ENCODE measurements around the gene CTSF. TPM values are rescaled to one million over a fixed set of nuclear protein-coding genes. Genes with fewer than 3 reads are reported as not detected.

Gene CTSF
- total RNA-seq, 1 donor from 2014 or later = 31.1 TPM

- Mint-ChIP-seq H3K36me3 (ENCODE audit: unreplicated experiment) (no peaks in the 10 kb centered on the region), H3K9me3 (ENCODE audit: unreplicated experiment) (no peaks in the 10 kb centered on the region), H3K4me1 (ENCODE audit: low read depth, unreplicated experiment) (no peaks in the 10 kb centered on the region), H3K4me3 (ENCODE audit: unreplicated experiment) (no peak overlapping the region), H3K27me3 (ENCODE audit: unreplicated experiment) (peaks cover 4% of the 10 kb centered on the region), H3K27ac (ENCODE audit: unreplicated experiment) (no peak overlapping the region)
- TF ChIP-seq CTCF (IDR thresholded peaks at IDR 0.05; ENCODE audit: partially characterized antibody, unreplicated experiment) = no peak
- DNase-seq = no peak
Measured at GRCh38 chr11:66529655-66530054, 38.8 kb downstream of the CTSF start.

- Mint-ChIP-seq H3K9me3 (ENCODE audit: unreplicated experiment) (no peaks in the 10 kb centered on the region), H3K27ac (ENCODE audit: unreplicated experiment) (no peak overlapping the region), H3K27me3 (ENCODE audit: unreplicated experiment) (peaks cover 4% of the 10 kb centered on the region), H3K4me1 (ENCODE audit: low read depth, unreplicated experiment) (no peaks in the 10 kb centered on the region), H3K4me3 (ENCODE audit: unreplicated experiment) (no peak overlapping the region), H3K36me3 (ENCODE audit: unreplicated experiment) (no peaks in the 10 kb centered on the region)
- DNase-seq = no peak
- no peak for TF ChIP-seq CTCF (IDR thresholded peaks at IDR 0.05; ENCODE audit: partially characterized antibody, unreplicated experiment)
Measured at GRCh38 chr11:66529069-66529468, 39.3 kb downstream of the CTSF start.

- H3K27me3 Mint-ChIP-seq (ENCODE audit: unreplicated experiment) = no peaks in the 10 kb centered on the region
- no peaks in the 10 kb centered on the region for H3K36me3 Mint-ChIP-seq (ENCODE audit: unreplicated experiment)
- H3K9me3 Mint-ChIP-seq (ENCODE audit: unreplicated experiment) = no peaks in the 10 kb centered on the region
- TF ChIP-seq CTCF (IDR thresholded peaks at IDR 0.05; ENCODE audit: partially characterized antibody, unreplicated experiment) = no peak
- H3K27ac Mint-ChIP-seq (ENCODE audit: unreplicated experiment) = no peak overlapping the region
- no peaks in the 10 kb centered on the region for H3K4me1 Mint-ChIP-seq (ENCODE audit: low read depth, unreplicated experiment)
- no peak for DNase-seq
- H3K4me3 Mint-ChIP-seq (ENCODE audit: unreplicated experiment) = no peak overlapping the region
Measured at GRCh38 chr11:66524304-66525040, 43.9 kb downstream of the CTSF start.

- no peak for TF ChIP-seq CTCF (IDR thresholded peaks at IDR 0.05; ENCODE audit: partially characterized antibody, unreplicated experiment)
- no peaks in the 10 kb centered on the region for H3K27me3 Mint-ChIP-seq (ENCODE audit: unreplicated experiment)
- DNase-seq = no peak
- H3K4me1 Mint-ChIP-seq (ENCODE audit: low read depth, unreplicated experiment) = no peaks in the 10 kb centered on the region
- no peak overlapping the region for H3K4me3 Mint-ChIP-seq (ENCODE audit: unreplicated experiment)
- H3K36me3 Mint-ChIP-seq (ENCODE audit: unreplicated experiment) = no peaks in the 10 kb centered on the region
- H3K27ac Mint-ChIP-seq (ENCODE audit: unreplicated experiment) = no peak overlapping the region
- no peaks in the 10 kb centered on the region for H3K9me3 Mint-ChIP-seq (ENCODE audit: unreplicated experiment)
Measured at GRCh38 chr11:66523611-66524010, 44.8 kb downstream of the CTSF start.

Other genes starting within 250 kb of the CTSF start
- gene RIN1, start 232.2 kb downstream of the CTSF start, total RNA-seq (ENCODE audit: unreplicated experiment) = 1.9 TPM
- 44.0 TPM for gene BRMS1, start 223.5 kb downstream of the CTSF start, total RNA-seq (ENCODE audit: unreplicated experiment)
- 42.7 TPM for gene B4GAT1, start 221.0 kb downstream of the CTSF start, total RNA-seq (ENCODE audit: unreplicated experiment)
- 2.8 TPM for gene SLC29A2, start 196.8 kb downstream of the CTSF start, total RNA-seq (ENCODE audit: unreplicated experiment)
- gene NPAS4, start 147.6 kb downstream of the CTSF start, total RNA-seq (ENCODE audit: unreplicated experiment) = 0.78 TPM
- gene MRPL11, start 129.8 kb downstream of the CTSF start, total RNA-seq (ENCODE audit: unreplicated experiment) = 27.5 TPM
- 7.7 TPM for gene PELI3, start 101.7 kb downstream of the CTSF start, total RNA-seq (ENCODE audit: unreplicated experiment)
- 72.0 TPM for gene DPP3, start 88.2 kb downstream of the CTSF start, total RNA-seq (ENCODE audit: unreplicated experiment)
- gene BBS1, start 58.0 kb downstream of the CTSF start, total RNA-seq (ENCODE audit: unreplicated experiment) = 37.3 TPM
- 11.5 TPM for gene ZDHHC24, start 22.6 kb downstream of the CTSF start, total RNA-seq (ENCODE audit: unreplicated experiment)
- gene ACTN3, start 21.7 kb downstream of the CTSF start, total RNA-seq (ENCODE audit: unreplicated experiment) = 2.0 TPM
- 0.51 TPM for gene CCDC87, start 24.5 kb upstream of the CTSF start, total RNA-seq (ENCODE audit: unreplicated experiment)
- 65.1 TPM for gene CCS, start 24.6 kb upstream of the CTSF start, total RNA-seq (ENCODE audit: unreplicated experiment)
- 89.2 TPM for gene RBM14, start 48.0 kb upstream of the CTSF start, total RNA-seq (ENCODE audit: unreplicated experiment)
- 244 TPM for gene RBM4, start 70.1 kb upstream of the CTSF start, total RNA-seq (ENCODE audit: unreplicated experiment)
- 61.2 TPM for gene RBM4B, start 109.3 kb upstream of the CTSF start, total RNA-seq (ENCODE audit: unreplicated experiment)
- 371 TPM for gene SPTBN2, start 160.6 kb upstream of the CTSF start, total RNA-seq (ENCODE audit: unreplicated experiment)

All from glutamatergic neuron (in vitro differentiated cells).